HCT116 (cell line): ENCODE measurements around the gene BRICD5.

Experiments used
- ATF3 ChIP-seq: IDR thresholded peaks from 2 replicates; pipeline ENCODE4 v1.6.1; 2012
- CTCF ChIP-seq, 3 experiments: fragments of 200-600 bp in 1 of 3; sonication (generic) in 1 of 3; IDR thresholded peaks in 2 of 3; conservative IDR thresholded peaks in 1 of 3; 2 replicates each; pipeline ENCODE4 v1.5.1; 2012 to 2017; ENCODE audit warnings: low read depth in 2 of 3, low read length in 2 of 3, antibody characterized with exemption in 1 of 3, borderline replicate concordance in 1 of 3, control low read depth in 1 of 3, mild to moderate bottlenecking in 1 of 3, mixed read lengths in 1 of 3, mixed run types in 1 of 3, moderate library complexity in 1 of 3; ENCODE audit not compliant: insufficient read depth in 1 of 3
- EGR1 ChIP-seq: IDR thresholded peaks from 2 replicates; pipeline ENCODE4 v1.6.1; 2012; ENCODE audit warnings: low read depth
- EZH2 ChIP-seq: fragments of 200-600 bp; sonication (generic); IDR thresholded peaks from 2 replicates; pipeline ENCODE4 v1.6.1; 2017; ENCODE audit warnings: antibody characterized with exemption, mixed run types
- MAX ChIP-seq: IDR thresholded peaks from 2 replicates; pipeline ENCODE4 v1.6.1; 2012
- POLR2AphosphoS5 ChIP-seq: IDR thresholded peaks from 2 replicates; pipeline ENCODE4 v1.6.1; 2011; ENCODE audit warnings: mild to moderate bottlenecking, low read depth, low read length, moderate library complexity
- ZFX ChIP-seq: fragments of 450-650 bp; IDR thresholded peaks from 2 replicates; pipeline ENCODE4 v1.6.1; 2017

GRCh38 chr16:2242598-2242997, 31.9 kb upstream of the BRICD5 start:
- TF ChIP-seq EGR1: no peak
- TF ChIP-seq CTCF (IDR thresholded peaks at IDR 0.05 in 2 of 3, conservative IDR thresholded peaks at IDR 0.05 in 1 of 3; ENCODE audit: borderline replicate concordance in 1 of 3, insufficient read depth in 1 of 3, low read depth in 2 of 3, low read length in 2 of 3): no peak
- no peak for TF ChIP-seq POLR2AphosphoS5
- no peak for TF ChIP-seq ZFX
- TF ChIP-seq EZH2: no peak
- no peak for TF ChIP-seq MAX
- TF ChIP-seq ATF3: no peak
